Measurements from ENCODE around the gene NCCRP1. TPM values are rescaled to one million over a fixed set of nuclear protein-coding genes. Genes with fewer than 3 reads are reported as not detected.

Gene NCCRP1
- total and polyA plus RNA-seq, 10 of the 15 experiments (the other 5 are each of a cell fraction or from before 2014, with no cell fraction given), result not detected

DNA sequence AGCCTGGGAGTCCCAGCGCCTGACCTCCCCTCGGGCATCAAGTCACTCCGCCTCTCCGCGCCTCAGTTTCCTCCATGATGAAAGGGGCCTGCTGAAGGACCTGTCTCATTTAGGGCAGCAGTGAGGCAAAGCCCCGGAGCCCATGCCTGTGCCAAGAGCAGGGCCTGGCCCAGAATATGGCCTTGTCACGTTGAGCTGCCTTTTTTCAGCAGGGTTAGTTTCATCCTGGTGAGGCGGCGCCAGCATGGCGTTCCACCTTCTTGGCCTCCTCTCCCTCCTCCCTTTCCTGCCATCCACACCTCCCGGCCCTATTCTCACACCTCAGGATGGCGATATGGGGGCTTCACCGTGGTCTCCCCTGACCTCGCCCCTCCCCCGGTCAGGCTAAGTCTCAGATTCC lies 41.0 kb upstream of the NCCRP1 start (continued):
- TF ChIP-seq MYC (IDR thresholded peaks at IDR 0.05; ENCODE audit: insufficient read depth, insufficient read length, insufficient replicate concordance, low read length, severe bottlenecking) (no peak), JUNB (IDR thresholded peaks at IDR 0.05) (no peak), SP1 (IDR thresholded peaks at IDR 0.05; ENCODE audit: low read depth, low read length) (no peak), CHD1 (IDR thresholded peaks at IDR 0.05; ENCODE audit: low read depth, low read length) (no peak)
- TF ChIP-seq, protein P1, sequence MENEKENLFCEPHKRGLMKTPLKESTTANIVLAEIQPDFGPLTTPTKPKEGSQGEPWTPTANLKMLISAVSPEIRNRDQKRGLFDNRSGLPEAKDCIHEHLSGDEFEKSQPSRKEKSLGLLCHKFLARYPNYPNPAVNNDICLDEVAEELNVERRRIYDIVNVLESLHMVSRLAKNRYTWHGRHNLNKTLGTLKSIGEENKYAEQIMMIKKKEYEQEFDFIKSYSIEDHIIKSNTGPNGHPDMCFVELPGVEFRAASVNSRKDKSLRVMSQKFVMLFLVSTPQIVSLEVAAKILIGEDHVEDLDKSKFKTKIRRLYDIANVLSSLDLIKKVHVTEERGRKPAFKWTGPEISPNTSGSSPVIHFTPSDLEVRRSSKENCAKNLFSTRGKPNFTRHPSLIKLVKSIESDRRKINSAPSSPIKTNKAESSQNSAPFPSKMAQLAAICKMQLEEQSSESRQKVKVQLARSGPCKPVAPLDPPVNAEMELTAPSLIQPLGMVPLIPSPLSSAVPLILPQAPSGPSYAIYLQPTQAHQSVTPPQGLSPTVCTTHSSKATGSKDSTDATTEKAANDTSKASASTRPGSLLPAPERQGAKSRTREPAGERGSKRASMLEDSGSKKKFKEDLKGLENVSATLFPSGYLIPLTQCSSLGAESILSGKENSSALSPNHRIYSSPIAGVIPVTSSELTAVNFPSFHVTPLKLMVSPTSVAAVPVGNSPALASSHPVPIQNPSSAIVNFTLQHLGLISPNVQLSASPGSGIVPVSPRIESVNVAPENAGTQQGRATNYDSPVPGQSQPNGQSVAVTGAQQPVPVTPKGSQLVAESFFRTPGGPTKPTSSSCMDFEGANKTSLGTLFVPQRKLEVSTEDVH (IDR thresholded peaks at IDR 0.05; ENCODE audit: low read depth, partially characterized antibody), result no peak

DNA sequence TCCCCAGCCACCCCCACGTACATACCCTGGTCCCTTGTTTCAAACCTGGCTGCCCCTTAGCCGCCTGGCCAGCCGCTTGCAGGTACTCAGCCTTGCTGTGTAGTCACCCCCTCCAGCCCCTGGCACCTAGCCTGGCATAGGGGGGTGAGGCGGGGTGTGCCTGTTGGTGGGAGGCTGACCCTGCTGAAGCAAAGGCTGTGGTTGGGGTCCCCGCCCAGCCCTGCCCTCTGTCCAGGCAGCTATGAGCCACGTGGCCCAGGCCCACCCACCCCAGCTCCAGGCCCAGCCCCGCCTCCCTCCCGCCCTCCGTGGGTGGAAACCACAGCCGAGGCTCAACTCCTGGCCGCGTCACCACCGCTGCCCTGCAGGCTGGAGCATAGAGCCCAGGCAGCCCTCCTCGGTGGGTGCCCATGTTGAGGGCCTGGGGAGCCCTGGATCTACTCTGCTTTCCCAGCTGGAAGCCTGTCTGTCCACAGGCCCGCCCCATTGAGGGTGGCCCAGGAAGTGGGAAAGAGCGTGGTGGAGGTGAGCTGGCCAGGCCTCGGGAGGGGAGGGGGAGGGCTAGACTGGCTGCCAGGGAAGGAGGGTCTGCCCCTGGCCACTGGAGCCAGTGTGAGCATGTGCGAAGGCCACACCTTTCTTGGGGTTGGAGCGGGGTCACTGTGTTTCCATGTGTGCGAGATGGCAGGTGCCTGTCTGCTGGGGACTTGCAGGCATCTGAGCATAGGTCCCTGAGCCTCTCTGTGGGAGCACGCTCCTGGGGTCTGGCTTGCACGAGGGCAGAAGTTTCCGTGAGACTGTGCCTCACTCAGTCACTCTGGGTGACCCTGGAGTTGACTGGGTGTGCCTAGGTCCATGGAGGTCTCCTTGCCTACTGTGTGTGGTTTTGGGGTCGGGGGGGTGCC lies 40.2 kb upstream of the NCCRP1 start:
- no peak overlapping the region for H3K4me3 ChIP-seq
- FAIRE-seq (no peak), DNase-seq (ENCODE audit: low read depth, low spot score) (no peak), ATAC-seq (no peak)
- no peak overlapping the region for H3K4me2 ChIP-seq (ENCODE audit: control insufficient read depth, insufficient read depth)
- no peaks in the 10 kb centered on the region for H3K79me2 ChIP-seq (ENCODE audit: control insufficient read depth, insufficient read depth, low read length)
- no peak overlapping the region for H3K27ac ChIP-seq (ENCODE audit: control insufficient read depth, insufficient read depth)
- intact Hi-C loops (cut with micrococcal nuclease; ENCODE audit: unreplicated experiment) (no loop called here), in situ Hi-C loops (cut with MboI) (no loop called here)
- no peaks in the 10 kb centered on the region for H4K20me1 ChIP-seq (ENCODE audit: control insufficient read depth, insufficient read depth)
- no peaks in the 10 kb centered on the region for H3K9me3 ChIP-seq (replicated peaks; ENCODE audit: control insufficient read depth, insufficient read depth, low read length)
- ChIA-PET CTCF (no interaction called here), POLR2A (no interaction called here), SMC1A (ENCODE audit: uncharacterized antibody, unreplicated experiment) (no interaction called here), RAD21 (ENCODE audit: unreplicated experiment) (no interaction called here)
- 70% methylated on average over 20 of the region's 24 CpGs for WGBS (ENCODE audit: insufficient coverage, insufficient replicate concordance, low lambda C conversion rate, missing lambda C conversion rate)
- no peak overlapping the region for H3K9ac ChIP-seq (ENCODE audit: control insufficient read depth, insufficient read depth, low read length)
- H3K27me3 ChIP-seq (replicated peaks in 1 of 2; ENCODE audit: control insufficient read depth in 2 of 2, insufficient read depth in 2 of 2, low read length in 1 of 2), result no peaks in the 10 kb centered on the region
- BruUV-seq (replicated peaks), result no TSS peak
- no peak overlapping the region for H2AFZ ChIP-seq (ENCODE audit: control insufficient read depth, low read depth, low read length)
- no peaks in the 10 kb centered on the region; a peak in 1 of 4 replicates for H3K36me3 ChIP-seq (ENCODE audit: control insufficient read depth in 2 of 2, insufficient read depth in 2 of 2, low read length in 1 of 2)
- no peak for TF ChIP-seq POLR2A (IDR thresholded peaks at IDR 0.05; ENCODE audit: low read depth, low read length)
- TF ChIP-seq, protein P2, sequence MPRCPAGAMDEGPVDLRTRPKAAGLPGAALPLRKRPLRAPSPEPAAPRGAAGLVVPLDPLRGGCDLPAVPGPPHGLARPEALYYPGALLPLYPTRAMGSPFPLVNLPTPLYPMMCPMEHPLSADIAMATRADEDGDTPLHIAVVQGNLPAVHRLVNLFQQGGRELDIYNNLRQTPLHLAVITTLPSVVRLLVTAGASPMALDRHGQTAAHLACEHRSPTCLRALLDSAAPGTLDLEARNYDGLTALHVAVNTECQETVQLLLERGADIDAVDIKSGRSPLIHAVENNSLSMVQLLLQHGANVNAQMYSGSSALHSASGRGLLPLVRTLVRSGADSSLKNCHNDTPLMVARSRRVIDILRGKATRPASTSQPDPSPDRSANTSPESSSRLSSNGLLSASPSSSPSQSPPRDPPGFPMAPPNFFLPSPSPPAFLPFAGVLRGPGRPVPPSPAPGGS (IDR thresholded peaks at IDR 0.05; ENCODE audit: borderline replicate concordance, insufficient read depth, low read depth, low read length, poor library complexity, severe bottlenecking), result peak; percentile 66
- no peaks in the 10 kb centered on the region for H3K4me1 ChIP-seq (ENCODE audit: control insufficient read depth, insufficient read depth, low read length)

All from GM12878 (cell line).